ENCODE results near the gene NCEH1. TPM values are rescaled to one million over a fixed set of nuclear protein-coding genes. Genes with fewer than 3 reads are reported as not detected.

NCEH1 gene
- total RNA-seq, 2 donors from 2014 or later: 9.1 to 12.7 TPM

- Histone ChIP-seq H3K36me3 (no peaks in the 10 kb centered on the region), H3K4me3 (no peak overlapping the region), H3K9me3 (no peaks in the 10 kb centered on the region), H3K4me1 (replicated peaks) (peaks cover 3% of the 10 kb centered on the region), H3K27me3 (replicated peaks; ENCODE audit: insufficient read depth) (no peaks in the 10 kb centered on the region), H3K27ac (no peak overlapping the region)
- 61% methylated on average over 1 of the region's 1 CpG for WGBS
- intact Hi-C loops (cut with DNase I): no loop called here
- no peak for DNase-seq (ENCODE audit: low spot score)
- TF ChIP-seq CTCF (IDR thresholded peaks at IDR 0.05) (no peak), POLR2A (IDR thresholded peaks at IDR 0.05) (no peak), POLR2AphosphoS5 (IDR thresholded peaks at IDR 0.05) (no peak)
Observed at GRCh38 chr3:172616031-172616461, 94.8 kb downstream of the NCEH1 start.

- Histone ChIP-seq H3K9me3 (no peaks in the 10 kb centered on the region), H3K4me3 (no peak overlapping the region), H3K36me3 (no peaks in the 10 kb centered on the region), H3K4me1 (replicated peaks) (peaks cover 3% of the 10 kb centered on the region), H3K27me3 (replicated peaks; ENCODE audit: insufficient read depth) (no peaks in the 10 kb centered on the region), H3K27ac (no peak overlapping the region)
- TF ChIP-seq POLR2AphosphoS5 (IDR thresholded peaks at IDR 0.05) (no peak), POLR2A (IDR thresholded peaks at IDR 0.05) (no peak), CTCF (IDR thresholded peaks at IDR 0.05) (no peak)
- no peak for DNase-seq (ENCODE audit: low spot score)
- intact Hi-C loops (cut with DNase I): no loop called here
- WGBS: 39% methylated on average over 5 of the region's 5 CpGs
Observed at GRCh38 chr3:172615296-172615695, 95.6 kb downstream of the NCEH1 start.

- 81% methylated on average over 6 of the region's 7 CpGs for WGBS
- TF ChIP-seq POLR2A (IDR thresholded peaks at IDR 0.05) (no peak), POLR2AphosphoS5 (IDR thresholded peaks at IDR 0.05) (no peak), CTCF (IDR thresholded peaks at IDR 0.05) (no peak)
- intact Hi-C loops (cut with DNase I): no loop called here
Observed at GRCh38 chr3:172614340-172615274, 96.3 kb downstream of the NCEH1 start.

GRCh38 chr3:172613845-172614244 is 97.0 kb downstream of the NCEH1 start:
- Histone ChIP-seq H3K4me3 (no peak overlapping the region), H3K27ac (no peak overlapping the region), H3K36me3 (no peaks in the 10 kb centered on the region), H3K4me1 (replicated peaks) (peaks cover 11% of the 10 kb centered on the region), H3K9me3 (no peaks in the 10 kb centered on the region), H3K27me3 (replicated peaks; ENCODE audit: insufficient read depth) (no peaks in the 10 kb centered on the region)
- DNase-seq (ENCODE audit: low spot score): no peak
- TF ChIP-seq POLR2AphosphoS5 (IDR thresholded peaks at IDR 0.05) (no peak), POLR2A (IDR thresholded peaks at IDR 0.05) (no peak), CTCF (IDR thresholded peaks at IDR 0.05) (no peak)
- intact Hi-C loops (cut with DNase I): no loop called here
- 100% methylated on average over 2 of the region's 2 CpGs for WGBS

More at GRCh38 chr3:172614340-172615274, 96.3 kb downstream of the NCEH1 start:
- no peak overlapping the region for H3K4me3 ChIP-seq
- no peak for DNase-seq (ENCODE audit: low spot score)
- H3K4me1 ChIP-seq (replicated peaks): peaks cover 3% of the 10 kb centered on the region
- no peaks in the 10 kb centered on the region for H3K36me3 ChIP-seq
- no peaks in the 10 kb centered on the region for H3K27me3 ChIP-seq (replicated peaks; ENCODE audit: insufficient read depth)
- no peaks in the 10 kb centered on the region for H3K9me3 ChIP-seq
- H3K27ac ChIP-seq: no peak overlapping the region

Data from prostate gland (tissue), 2 donors.